Epithelial cell of prostate (primary cell): ENCODE data around the gene TMEM9B.
"Not testable (repeated sequence)": the region's sequence is repeated elsewhere in the genome, so short reads cannot be mapped to it uniquely, and the experiment has no call there.

Source experiments
- DNase-seq: peaks from one replicate; pipeline ENCODE4 v3.0.0-alpha.2; 2011; ENCODE audit warnings: low read depth, low spot score
- H3K27ac ChIP-seq: fragments of 450-650 bp; 2 replicates; pipeline ENCODE4 v1.5.1; 2017; ENCODE audit warnings: mild to moderate bottlenecking

The TMEM9B gene

DNA sequence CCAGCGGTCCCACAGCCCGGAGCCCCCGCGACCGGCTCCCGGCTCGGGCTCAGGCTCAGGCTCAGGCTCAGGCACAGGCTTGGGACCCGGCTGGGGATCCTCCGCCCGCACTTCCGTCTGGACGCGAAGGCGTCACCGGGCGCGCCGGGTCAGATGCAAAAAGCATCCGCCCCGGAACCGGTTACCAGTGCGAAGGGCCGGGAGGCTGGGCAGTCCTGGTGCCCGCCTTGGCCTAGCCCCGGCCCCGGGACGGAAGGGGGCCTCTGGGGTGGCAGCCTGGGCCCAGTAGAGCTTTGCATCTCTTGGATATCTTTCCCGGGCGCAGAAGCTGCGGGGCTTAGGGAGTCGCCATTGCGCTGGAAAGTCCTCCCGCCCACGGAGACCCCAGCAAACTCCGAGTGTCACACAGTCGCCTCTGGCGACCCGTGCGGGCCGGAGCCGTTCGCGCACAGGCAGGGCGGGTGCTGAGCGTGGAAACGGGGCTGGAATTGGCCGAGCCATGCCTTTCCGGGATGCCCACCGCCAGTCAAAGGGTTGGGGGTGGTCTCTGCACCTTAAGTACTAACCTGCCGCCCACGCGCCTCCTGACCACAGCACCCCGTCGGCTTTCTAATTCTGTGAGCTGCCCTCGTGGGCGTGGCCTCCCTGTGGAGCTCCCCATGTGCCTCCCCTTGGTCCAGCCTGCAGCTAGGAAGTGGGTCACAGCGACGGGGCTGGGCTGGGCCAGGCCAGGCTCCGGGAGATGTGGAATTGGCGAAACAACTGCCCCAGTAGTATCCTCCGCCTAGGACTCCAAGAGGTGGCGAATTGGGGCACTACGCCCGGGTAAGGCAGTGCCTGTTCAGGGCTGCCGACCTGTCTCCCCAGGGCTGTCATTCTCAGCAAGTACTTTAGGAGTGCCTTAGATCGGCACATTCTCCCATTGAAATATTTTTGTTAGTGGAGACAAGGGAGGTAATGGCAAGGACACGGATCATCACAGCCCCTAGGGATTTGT lies at the start of gene TMEM9B:
TMEM9B (minus strand) TSS at position 119 of the 997 bp plus-strand sequence. CDS start 129 bp downstream, outside the sequence.
- H3K27ac ChIP-seq, result peak within 1 kb of the TSS; percentile 88
- DNase-seq, result no peak

DNA sequence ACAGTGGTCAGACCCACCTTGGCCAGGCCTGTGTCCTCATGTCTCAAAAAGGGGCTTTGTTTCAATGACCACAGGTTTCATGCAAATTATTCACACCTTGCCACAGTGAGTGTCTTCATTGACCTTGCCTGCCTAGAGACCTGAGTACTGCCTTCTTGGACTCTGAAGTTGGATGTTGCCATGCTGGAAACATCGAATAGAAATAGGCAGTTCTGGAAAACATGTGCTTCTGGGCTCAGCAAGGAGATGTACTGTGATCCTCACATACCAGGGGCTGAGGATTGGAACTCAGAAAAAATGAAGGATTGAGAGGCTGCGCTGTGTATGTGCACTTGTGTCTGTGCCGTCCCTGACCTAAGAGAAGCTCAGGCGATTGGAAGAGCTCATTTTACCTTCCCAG lies 49.1 kb upstream of the TMEM9B start:
- no peak overlapping the region for H3K27ac ChIP-seq
- no peak for DNase-seq

DNA sequence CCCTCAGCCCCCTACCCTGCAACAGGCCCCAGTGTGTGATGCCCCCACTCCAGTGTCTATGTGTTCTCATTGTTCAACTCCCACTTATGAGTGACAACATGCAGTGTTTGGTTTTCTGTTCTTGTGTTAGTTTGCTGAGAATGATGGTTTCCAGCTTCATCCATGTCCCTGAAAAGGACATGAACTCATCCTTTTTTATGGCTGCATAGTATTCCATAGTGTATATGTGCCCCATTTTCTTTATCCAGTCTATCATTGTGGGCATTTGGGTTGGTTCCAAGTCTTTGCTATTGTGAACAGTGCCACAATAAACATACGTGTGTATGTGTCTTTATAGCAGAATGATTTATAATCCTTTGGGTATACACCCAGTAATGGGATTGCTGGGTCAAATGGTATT lies 45.3 kb upstream of the TMEM9B start:
- DNase-seq, H3K27ac ChIP-seq: not testable (repeated sequence)

DNA sequence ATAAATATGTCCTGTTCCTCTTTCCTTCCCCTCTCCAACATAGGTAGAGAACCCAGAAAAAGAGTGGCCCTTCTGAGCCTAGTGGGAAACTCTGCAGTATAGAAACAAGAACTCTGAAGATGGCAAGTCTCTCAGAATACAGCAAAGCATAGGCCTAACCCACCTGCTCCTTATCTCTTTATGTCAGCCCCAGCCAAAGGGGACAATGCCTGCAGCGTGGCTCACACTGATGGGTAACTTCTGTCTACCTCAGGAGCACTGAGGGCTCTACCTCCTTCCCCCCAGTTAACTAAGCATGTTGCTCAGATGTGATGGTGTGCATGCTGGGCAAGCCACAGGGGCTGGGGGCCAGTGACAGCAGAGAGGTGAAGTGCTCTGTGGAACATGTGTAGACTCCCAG lies 44.4 kb upstream of the TMEM9B start:
- DNase-seq, result no peak
- no peak overlapping the region for H3K27ac ChIP-seq

DNA sequence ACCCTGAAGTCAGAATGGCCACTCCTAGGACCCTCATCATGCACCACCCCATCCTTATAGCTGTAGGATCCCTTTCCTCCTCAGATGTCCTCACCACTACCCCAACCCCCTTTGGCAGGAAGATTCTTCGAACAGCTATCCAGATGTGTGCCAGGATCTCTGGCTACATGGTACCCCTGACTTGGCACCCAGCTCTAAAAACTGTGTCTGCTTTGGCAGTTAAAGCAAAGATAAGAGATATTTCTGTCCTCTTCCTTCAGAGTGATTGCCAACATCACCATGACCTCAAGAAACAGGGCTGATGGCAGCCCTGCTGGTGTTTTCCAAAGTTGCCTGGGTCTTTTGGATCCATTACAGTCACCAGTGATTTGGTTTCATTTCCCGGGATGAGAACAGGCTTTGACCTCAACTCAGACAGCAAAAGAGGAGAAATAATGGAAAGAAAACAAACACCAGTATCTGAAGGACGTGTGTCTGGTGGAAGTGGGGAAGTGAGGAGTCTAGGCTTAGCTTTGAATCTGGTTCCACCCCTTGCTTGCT lies 43.8 kb upstream of the TMEM9B start:
- no peak overlapping the region for H3K27ac ChIP-seq
- DNase-seq, result no peak

DNA sequence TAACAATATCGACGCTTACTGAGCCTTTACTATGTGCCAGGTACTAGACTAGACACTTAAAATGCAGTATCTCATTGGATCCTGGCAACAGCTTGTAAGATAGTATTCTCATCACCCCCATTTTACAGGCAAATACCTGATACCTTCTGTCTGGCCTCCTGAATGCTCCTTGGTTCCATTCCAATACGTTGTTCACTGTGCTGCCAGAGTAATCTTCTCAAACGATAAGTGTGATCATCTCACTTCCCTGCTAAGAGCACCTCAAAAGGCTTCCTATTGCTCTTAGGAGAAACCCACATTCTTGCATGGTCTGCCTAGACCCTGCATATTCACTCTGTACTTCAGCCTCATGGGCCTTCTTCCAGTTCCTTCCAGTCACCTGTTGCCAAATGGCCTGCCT lies 40.8 kb upstream of the TMEM9B start:
- DNase-seq, result no peak
- H3K27ac ChIP-seq, result no peak overlapping the region

DNA sequence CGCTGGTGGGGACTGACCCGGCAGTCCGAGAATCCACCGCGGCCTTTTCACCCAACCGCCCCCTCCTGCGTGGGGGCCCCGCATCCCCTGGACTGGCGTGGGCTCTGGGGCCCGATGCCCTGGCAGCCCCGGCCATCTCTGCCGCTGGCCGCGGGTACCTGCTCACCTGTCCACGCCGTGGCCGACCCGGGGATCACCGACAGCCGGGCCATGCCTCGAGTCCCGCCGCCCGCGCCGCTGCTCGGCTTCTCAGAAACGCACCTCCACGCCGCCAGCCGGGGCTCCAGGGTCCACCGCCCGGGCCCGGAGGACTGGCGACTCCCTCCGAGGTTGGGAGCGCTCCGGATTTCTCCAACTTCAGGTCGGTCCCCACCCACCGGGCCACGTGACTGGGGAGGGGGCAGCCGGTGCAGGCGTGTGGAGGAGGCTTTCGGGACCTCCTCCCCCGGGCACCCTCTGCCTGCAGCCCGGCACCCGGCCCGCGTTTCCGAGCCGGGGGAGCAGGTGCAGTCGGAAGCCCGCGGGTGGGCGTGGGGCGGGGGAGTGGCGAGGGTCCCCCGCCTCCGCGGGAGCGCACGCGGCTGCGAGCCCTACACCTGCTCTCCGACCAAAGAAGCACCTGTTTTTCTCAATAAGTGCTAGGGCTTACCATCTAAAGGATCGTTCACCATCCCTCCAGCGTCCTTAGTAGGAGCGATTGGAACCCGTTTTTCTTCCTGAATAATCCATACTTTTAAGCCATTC lies 40.1 kb upstream of the TMEM9B start:
- DNase-seq, result no peak
- no peak overlapping the region for H3K27ac ChIP-seq

DNA sequence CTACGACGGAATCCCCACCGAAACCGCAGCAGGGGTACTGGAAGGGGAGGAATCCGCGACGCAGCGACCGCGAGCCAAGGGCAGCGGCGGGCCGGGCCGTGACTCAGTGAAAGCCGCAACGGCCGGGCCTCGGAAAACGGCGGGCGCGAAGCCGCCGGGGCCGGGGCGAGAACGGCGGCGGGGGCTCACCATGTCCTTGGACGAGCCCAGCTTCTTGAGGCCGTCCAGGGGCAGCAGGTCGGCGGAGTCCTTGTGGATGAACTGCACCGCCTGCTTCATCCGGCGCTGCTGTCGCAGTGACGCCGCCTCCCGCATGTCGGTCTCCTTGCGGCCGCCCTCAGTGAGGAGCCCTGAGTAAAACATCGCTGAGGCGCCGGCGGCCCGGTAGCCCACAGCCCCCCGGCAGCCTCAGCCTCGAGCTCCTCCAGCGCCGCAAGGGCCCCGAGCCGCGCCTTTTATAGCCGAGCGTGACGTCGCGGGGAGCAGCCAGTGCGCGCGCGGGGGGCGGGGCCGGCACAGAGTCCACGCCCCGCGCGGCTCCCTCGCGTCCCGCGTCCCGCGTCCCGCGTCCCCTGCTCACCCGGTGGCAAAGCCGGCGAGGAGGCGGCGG lies 39.4 kb upstream of the TMEM9B start, which contains the start of gene NRIP3:
NRIP3 (minus strand) TSS at position 429 of the 610 bp plus-strand sequence; CDS start at position 363, 66 bp downstream.
- no peak for DNase-seq
- H3K27ac ChIP-seq, result no peak within 1 kb of the TSS

DNA sequence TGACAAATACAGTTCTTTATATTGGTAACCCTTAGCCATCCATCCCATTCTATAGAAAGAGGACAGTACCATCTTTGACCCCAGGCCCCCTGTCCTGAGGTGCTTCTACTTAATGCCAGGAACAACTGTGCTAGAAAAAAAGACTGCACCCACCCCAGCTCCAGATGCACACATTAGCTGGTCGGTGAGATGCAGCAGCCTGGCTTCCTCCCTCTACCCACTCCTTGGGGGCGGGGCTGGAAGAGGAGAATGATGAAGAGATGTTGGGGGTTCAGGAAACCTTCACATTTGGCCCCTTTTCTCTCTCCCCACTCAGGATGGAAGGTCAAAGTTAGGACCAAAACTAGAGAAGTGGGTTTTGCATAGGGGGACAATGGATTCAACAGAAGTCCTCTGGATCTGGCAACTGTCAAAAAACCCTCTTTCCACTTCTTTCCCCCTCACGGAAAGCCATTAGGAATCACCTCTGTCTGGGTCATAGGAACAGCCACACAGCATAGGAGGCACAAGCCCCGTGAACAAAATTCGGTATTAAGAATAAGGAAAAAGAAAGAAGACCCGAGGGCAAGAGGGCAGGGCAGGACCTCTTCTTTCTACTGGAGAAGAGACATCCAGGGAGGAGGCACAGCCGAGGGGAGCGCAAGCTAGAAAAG lies 38.8 kb upstream of the TMEM9B start:
- H3K27ac ChIP-seq, result no peak overlapping the region
- DNase-seq, result no peak

DNA sequence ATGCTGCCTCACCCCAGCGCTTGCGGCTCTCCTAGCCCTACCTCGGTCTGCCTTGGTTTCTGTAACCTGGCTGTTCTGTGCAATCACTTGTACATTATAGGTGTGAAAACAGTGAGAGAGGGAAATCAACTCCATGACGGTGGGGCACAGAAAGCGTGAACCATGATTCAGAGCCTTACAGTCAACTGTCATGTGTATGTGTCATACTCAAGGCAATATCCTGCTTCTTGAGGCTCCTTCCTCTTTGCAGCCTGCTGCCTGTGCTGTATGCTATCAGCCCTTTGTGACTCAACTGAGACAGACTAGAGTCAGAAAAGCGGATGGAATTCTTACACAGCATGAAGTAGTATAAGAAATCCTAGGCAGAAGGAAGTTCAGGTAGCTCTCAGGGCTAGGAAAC lies 37.5 kb upstream of the TMEM9B start:
- peak overlapping the region; percentile 48 for H3K27ac ChIP-seq
- peak; percentile 87 for DNase-seq

DNA sequence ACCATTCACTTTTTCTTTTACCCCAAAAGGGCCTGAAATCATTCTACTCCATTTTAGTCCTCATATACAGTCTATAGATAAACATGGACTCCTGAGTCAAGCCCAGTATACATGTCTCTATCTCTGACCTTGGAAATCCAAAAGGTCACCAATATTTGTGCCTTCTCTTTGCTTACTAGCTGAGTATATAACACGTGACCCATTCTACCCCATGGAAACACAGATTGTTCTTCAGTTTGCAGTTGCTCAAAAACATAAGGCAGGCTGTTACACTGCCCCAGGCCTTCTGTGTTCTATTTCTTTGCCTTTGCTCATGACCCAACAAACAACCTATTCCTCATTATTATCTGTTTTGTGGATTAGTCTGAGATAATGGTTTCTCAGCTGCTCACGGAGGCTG lies 33.8 kb upstream of the TMEM9B start:
- no peak overlapping the region for H3K27ac ChIP-seq
- no peak for DNase-seq

DNA sequence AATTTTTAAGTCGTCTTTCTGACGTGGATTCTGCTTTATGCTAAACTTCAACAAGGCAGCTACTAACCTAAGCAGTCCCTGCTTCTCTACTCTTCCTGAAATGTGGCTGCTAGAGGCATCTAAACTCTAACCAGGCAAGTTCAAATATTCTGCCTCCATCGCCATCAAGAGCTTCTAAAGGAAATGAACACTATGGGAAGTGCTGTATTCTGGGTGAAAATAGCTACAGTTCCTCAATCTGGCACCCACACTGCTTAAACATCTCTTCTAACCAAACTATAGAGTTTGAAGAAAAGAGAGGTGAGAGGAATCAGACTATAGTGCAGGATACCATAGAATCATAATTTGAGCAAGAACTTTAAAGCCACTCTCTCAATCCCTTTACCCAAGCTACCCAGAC lies 33.2 kb upstream of the TMEM9B start:
- DNase-seq, result no peak
- H3K27ac ChIP-seq, result no peak overlapping the region

DNA sequence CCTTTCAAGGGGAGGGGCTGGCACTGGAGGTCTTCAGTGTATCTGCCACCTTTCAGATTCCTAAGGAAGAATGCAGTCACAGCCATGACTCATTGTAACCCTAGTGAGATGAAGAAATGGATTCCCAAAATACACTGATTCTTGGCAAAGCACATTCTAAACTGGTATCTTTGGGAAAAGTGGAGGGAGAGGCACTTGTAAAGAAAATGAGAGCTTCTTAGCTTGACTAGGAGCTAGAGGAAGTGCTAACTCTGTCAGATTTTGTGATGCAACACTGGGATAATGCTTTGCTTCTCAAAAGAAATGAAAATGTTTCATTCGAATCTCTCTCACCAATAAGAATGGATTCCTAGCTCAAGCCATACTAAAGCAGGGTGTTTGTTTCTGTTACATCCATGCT lies 25.2 kb upstream of the TMEM9B start:
- no peak overlapping the region for H3K27ac ChIP-seq
- no peak for DNase-seq

DNA sequence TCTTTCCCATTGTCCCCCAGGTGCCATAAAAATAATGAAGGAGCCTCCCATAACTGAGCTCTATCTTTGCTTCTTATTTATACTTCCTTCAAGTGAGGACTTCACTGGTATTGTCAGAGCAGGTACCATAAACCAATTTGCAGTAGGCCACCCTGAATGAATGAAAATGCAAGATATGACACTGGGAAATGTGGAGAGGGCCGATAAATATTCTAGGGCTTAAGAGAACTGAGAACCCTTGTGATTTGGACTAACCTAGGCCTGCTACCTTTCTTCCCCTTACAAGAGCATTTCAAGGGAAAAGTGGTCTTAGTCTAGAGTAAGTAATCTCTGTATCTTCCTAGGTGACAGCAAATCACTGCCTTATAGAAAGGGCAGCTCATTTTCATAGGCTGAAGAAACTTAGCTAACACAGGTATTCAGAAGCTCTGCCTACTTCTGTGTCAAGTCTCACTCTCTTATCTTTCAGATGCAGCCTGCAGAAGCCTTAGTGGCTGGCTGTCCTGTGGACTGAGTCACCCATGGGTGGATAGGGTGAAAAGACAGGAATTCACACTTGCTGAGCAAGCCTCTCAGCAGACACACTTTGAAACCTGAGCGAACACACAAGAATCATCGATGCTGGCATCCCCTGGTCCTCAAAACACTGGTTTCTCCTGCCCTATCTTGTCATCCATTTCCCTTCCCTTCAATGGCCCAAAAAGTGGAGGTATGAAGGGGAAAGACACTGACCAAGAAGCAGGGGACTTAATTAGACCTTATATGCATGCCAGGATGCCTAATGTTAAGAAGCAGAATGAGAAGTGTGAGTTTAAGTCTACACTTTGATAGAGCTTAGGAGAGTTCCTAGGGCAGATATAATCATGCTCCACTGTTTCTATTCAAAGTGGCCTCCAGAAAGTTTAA lies 24.3 kb upstream of the TMEM9B start:
- no peak for DNase-seq
- no peak overlapping the region for H3K27ac ChIP-seq

DNA sequence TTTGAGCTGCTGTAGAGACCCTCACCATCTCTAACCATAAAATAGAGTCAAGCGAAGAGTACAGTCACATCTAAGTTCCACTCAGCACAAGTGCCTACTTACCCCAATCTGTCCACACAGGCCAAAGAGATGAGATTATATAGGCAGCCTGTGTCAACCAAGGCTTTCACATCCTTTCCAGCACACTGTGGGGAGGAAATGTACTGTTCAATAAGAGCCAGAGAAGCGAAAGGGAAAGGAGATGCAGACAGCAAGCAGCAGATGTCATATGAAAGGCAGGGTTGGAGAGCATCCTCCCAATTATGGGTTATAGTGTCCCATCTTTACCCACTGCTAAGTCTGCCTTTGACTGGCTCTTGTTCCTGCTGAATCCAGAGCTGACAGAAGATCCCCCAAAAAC lies 23.2 kb upstream of the TMEM9B start:
- DNase-seq, result no peak
- no peak overlapping the region for H3K27ac ChIP-seq

DNA sequence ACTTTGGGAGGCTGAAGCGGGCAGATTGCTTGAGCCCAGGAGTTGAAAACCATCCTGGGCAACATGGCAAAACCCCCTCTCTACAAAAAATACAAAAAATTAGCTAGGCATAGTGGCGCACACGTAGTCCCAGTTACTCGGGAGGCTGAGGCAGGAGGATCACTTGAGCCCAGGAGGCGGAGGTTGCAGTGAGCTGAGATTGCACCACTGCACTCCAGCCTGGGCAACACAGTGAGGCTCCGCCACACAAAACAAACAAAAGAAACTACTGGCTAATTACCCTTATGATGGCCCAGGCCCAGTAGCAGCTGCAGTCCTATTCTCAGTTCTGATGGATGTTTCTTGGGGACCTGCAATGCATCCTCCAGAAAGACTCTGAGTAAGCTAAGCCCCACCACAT lies 22.5 kb upstream of the TMEM9B start:
- not testable (repeated sequence) for DNase-seq, H3K27ac ChIP-seq

DNA sequence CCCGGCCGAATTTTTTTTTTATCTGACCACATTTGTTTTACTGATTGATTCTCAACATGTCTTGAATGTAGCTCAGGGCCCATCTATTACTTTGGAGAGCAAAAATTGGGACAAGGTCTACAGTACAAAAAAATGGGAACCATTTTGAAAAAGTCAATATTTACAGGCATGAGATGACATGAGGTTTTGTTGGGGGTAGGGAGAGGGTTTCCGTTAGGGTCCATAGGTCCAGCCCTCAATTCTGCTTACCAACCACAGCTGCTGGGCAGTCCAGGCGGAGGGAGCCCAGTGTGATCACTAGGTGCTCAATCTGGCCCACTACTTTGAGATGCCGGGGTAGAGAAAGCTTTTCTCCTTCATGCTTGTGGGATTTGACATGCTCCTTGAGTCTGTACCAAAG lies 21.2 kb upstream of the TMEM9B start:
- H3K27ac ChIP-seq, result no peak overlapping the region
- no peak for DNase-seq

DNA sequence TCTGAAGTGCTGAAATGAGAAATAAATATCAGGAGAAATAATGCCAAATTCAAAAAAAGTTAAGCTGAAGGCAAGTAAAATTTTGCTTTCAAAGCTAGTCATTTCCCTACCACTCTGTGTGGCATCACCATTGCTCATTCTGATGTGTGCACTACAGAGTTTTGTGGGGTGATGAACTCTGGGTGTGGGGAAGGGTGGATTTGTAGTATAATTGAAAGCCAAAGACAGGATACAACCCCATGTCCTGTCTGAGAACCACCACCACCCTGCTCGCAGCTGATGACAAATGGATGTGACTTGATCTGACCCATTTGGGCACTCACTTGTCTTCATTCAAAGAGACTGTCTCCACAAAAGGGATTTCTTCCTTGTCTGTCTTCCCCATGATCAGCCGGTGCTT lies 19.3 kb upstream of the TMEM9B start:
- H3K27ac ChIP-seq, result no peak overlapping the region
- DNase-seq, result no peak

DNA sequence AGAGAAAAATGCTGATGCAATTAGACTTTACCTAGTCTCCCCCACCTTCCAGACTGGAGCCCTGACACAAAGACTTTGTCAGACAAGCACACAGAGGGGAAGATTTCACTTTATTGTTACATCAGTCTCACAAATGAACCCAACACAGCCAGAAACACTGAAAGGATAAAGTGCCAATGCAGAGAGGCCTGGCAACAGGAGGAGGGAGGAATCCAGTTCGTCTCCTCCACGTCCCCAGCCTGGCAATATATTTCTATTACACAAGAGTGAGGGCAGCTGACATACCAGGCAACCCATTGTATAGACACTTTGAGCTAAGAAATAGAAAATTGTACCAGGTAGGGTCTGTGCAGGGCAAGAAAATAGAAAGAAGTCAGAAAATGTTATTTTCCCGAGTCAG lies 16.2 kb upstream of the TMEM9B start:
- DNase-seq, result no peak
- no peak overlapping the region for H3K27ac ChIP-seq
